ENCODE data around the gene NPBWR2.

- no peak for TF ChIP-seq CTCF (conservative IDR thresholded peaks at IDR 0.05 in 1 of 2, IDR thresholded peaks at IDR 0.05 in 1 of 2; ENCODE audit: low read depth in 1 of 2, low read length in 2 of 2)
- no peak for TF ChIP-seq EZH2 (IDR thresholded peaks at IDR 0.05; ENCODE audit: low read length, missing control alignments)
Observed at GRCh38 chr20:64075556-64075955, 31.8 kb downstream of the NPBWR2 start.
